Measurements from ENCODE around the gene PRDM5. TPM values are rescaled to one million over a fixed set of nuclear protein-coding genes. Genes with fewer than 3 reads are reported as not detected.

The PRDM5 gene
- total and polyA plus RNA-seq, 2 donors (not counting 3 experiments of a cell fraction or from before 2014, with no cell fraction given) = 2.2 to 8.1 TPM

DNA sequence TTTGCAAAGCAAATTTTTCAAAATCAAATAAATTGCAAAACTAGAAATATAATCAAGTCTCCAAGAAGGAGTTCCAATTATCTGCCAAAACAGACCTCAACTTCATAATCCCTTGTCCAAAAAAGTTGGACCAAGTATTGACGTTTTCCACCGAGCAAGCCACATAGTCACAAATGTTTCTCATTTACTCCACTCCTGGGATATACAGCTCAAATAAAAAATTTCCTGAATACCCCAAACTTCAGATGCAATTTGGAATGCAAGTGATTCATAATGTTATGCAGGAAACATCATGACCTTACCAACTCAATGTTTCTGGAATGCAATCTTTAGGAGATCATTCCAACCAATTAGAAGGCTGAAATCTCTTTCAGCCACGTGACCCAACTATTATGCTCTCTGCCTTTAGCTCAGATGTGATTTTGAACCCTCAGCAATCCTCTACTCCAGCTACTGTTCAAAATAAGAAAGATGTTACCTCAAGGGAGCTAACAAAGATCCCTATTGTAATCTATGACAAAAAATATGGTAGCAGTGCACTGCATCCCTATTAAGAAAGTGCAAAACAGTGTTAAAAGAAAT, 72.4 kb downstream of the PRDM5 start:
- no peaks in the 10 kb centered on the region for H3K27me3 ChIP-seq (ENCODE audit: control insufficient read depth in 2 of 2, insufficient read depth in 2 of 2, low read length in 2 of 2)
- H4K20me1 ChIP-seq (replicated peaks; ENCODE audit: control insufficient read depth, extremely low read depth, insufficient read depth, low read length) = no peaks in the 10 kb centered on the region
- H3K27ac ChIP-seq (ENCODE audit: insufficient read depth, low read depth, low read length) = no peak overlapping the region
- no peaks in the 10 kb centered on the region for H3K36me3 ChIP-seq (ENCODE audit: control insufficient read depth in 2 of 2, extremely low read depth in 1 of 2, insufficient read depth in 2 of 2, low read length in 2 of 2)
- DNase-seq (ENCODE audit: low read depth, low spot score) = peak; percentile 16
- no peaks in the 10 kb centered on the region for H3K9me1 ChIP-seq (replicated peaks; ENCODE audit: control insufficient read depth, extremely low read depth, insufficient read depth, low read length)
- no peaks in the 10 kb centered on the region for H3K4me1 ChIP-seq (ENCODE audit: control insufficient read depth, extremely low read depth, insufficient read depth, low read length)
- no peaks in the 10 kb centered on the region for H3K9me3 ChIP-seq (replicated peaks; ENCODE audit: control insufficient read depth, insufficient read depth, low read length)
- BruUV-seq (replicated peaks) = no TSS peak
- H3K9ac ChIP-seq (replicated peaks; ENCODE audit: extremely low read depth, insufficient read depth, low read length) = no peak overlapping the region
- peak; percentile 26 for FAIRE-seq
- dilution Hi-C loops (cut with MboI; ENCODE audit: extremely low pct_ligation_motif_present, low sequenced_read_pairs) (no loop called here), intact Hi-C loops (cut with micrococcal nuclease) (no loop called here)
- no peaks in the 10 kb centered on the region for H3K79me2 ChIP-seq (ENCODE audit: control insufficient read depth, insufficient read depth, low read length)
- ChIA-PET POLR2A (no interaction called here), CTCF (interaction anchor here (1.6 kb wide), 1 partner anchor 10 kb away, joined by 3 read pairs; no protein-coding TSS in a partner anchor)
- TF ChIP-seq MYC (IDR thresholded peaks at IDR 0.05; ENCODE audit: low read depth, low read length) (no peak), JUN (IDR thresholded peaks at IDR 0.05; ENCODE audit: borderline replicate concordance, insufficient read depth, insufficient read length, low read depth) (no peak), POLR2AphosphoS5 (IDR thresholded peaks at IDR 0.05; ENCODE audit: insufficient read depth, low read depth, low read length) (no peak), POLR2A (IDR thresholded peaks at IDR 0.05; ENCODE audit: low read depth, low read length) (no peak), EZH2 (IDR thresholded peaks at IDR 0.05; ENCODE audit: borderline replicate concordance, low read depth, low read length, severe bottlenecking) (no peak), FOS (IDR thresholded peaks at IDR 0.05; ENCODE audit: borderline replicate concordance, insufficient read depth, low read length) (no peak), GATA2 (IDR thresholded peaks at IDR 0.05; ENCODE audit: insufficient read depth, insufficient read length, low read depth, low read length) (no peak)
- TF ChIP-seq, protein P1, sequence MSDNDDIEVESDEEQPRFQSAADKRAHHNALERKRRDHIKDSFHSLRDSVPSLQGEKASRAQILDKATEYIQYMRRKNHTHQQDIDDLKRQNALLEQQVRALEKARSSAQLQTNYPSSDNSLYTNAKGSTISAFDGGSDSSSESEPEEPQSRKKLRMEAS (IDR thresholded peaks at IDR 0.05; ENCODE audit: insufficient read depth, insufficient read length) = no peak
- TF ChIP-seq, protein P2, sequence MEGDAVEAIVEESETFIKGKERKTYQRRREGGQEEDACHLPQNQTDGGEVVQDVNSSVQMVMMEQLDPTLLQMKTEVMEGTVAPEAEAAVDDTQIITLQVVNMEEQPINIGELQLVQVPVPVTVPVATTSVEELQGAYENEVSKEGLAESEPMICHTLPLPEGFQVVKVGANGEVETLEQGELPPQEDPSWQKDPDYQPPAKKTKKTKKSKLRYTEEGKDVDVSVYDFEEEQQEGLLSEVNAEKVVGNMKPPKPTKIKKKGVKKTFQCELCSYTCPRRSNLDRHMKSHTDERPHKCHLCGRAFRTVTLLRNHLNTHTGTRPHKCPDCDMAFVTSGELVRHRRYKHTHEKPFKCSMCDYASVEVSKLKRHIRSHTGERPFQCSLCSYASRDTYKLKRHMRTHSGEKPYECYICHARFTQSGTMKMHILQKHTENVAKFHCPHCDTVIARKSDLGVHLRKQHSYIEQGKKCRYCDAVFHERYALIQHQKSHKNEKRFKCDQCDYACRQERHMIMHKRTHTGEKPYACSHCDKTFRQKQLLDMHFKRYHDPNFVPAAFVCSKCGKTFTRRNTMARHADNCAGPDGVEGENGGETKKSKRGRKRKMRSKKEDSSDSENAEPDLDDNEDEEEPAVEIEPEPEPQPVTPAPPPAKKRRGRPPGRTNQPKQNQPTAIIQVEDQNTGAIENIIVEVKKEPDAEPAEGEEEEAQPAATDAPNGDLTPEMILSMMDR (IDR thresholded peaks at IDR 0.05; ENCODE audit: extremely low read depth in 1 of 2, insufficient read depth in 1 of 2, low read depth in 1 of 2, low read length in 2 of 2) = no peak
- no peak overlapping the region for H3K4me2 ChIP-seq (ENCODE audit: insufficient read depth, low read length)
- H2AFZ ChIP-seq (ENCODE audit: low read depth, low read length) = no peak overlapping the region
- no peak overlapping the region for H3K4me3 ChIP-seq (replicated peaks in 1 of 3; ENCODE audit: insufficient read depth in 1 of 3, low read depth in 1 of 3, low read length in 3 of 3)

All from endothelial cell of umbilical vein (primary cell).